ENCODE measurements around the gene HERC2.
A peak's percentile ranks its signal among the peaks of the same experiment; 100 is the strongest.
"Not testable (repeated sequence)": the region's sequence is repeated elsewhere in the genome, so short reads cannot be mapped to it uniquely, and the experiment has no call there.

The HERC2 gene

GRCh38 chr15:28322129-28322588 is at the start of gene HERC2:
Gene HERC2, minus strand, starts transcription at chr15:28322179. Its CDS starts 746 bp downstream, at chr15:28321433.
- DNase-seq: not testable (repeated sequence)

GRCh38 chr15:28365502-28365901 is 43.5 kb upstream of the HERC2 start:
- not testable (repeated sequence) for DNase-seq

DNA sequence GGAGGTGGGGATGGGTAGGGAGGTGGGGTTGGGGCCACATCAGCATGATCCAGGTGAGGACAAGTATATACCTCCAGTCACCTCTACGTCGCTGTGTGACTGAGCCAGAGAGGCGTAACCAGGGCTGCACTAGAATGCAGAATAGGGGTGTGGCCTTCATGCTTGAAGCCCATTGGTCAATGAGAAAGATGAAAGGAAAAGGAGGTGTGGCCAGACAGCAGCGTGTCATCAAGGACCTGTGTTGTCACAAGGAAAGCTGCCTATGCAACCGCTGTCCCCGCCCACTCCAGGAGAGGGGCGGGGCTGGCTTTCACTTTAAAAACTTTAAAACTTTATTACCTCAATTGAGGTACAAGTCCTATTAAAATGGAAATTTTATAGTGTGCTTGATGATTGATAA is 36.0 kb upstream of the HERC2 start, which contains the start of gene GOLGA6L24:
GOLGA6L24 (minus strand) TSS at position 101 of the 400 bp plus-strand sequence; CDS start at position 40, 61 bp downstream.
- DNase-seq: not testable (repeated sequence)

DNA sequence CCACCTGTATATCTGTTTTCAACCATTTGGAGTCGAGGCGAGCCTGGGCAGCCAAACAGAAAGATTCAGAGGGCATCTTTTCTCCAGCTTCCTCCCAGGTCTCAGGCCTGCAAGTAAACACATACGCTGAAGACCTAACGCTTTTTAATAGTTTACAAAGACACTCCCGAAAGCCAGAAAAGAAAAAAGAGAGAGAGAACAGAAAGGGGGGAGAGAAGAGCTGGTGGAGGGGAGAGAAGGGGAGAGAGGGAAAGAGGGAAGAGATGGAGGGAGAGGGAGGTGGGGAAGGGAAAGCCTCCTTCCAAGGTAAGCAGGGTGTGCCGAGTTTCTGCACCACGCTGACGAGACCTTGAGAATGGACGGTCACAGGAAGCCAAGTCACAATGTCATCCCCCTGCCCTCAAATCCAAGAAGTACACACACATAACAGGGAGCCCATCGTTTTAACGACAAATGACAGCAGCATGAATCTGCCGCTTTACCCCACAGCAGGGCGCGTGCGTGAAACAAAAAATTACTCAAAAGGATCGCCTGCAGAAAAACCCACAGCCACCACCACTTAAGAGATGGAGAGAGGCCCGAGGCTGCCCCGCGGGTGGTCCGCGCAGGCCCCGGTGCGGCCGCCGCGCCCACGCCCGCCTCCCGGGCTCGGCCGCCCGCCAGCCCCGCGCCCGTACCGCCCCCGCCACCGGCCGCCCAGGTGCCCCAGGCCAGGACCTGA is 461 bp downstream of the HERC2 start:
- DNase-seq: peak; percentile 15

DNA sequence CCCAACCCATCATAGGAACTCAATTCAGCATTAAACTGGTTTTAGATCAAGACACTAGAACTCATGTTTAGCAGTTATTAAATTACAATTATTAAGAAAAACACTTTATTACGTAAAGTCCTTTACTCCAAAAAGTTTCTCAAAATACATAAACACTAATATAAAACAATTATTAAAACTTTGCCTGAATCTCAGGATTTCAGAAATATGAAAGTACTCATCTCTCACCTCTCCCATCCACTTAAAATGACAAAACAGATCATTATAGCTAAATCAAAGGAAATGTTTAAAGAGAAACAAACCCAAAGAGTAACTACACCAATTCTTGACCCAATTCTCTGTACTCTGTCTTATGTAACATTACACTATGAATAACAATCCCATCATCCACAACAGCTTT is 2.3 kb downstream of the HERC2 start:
- DNase-seq: not testable (repeated sequence)

- DNase-seq: not testable (repeated sequence)
Observed at GRCh38 chr15:28318828-28319227, 3.2 kb downstream of the HERC2 start.

DNA sequence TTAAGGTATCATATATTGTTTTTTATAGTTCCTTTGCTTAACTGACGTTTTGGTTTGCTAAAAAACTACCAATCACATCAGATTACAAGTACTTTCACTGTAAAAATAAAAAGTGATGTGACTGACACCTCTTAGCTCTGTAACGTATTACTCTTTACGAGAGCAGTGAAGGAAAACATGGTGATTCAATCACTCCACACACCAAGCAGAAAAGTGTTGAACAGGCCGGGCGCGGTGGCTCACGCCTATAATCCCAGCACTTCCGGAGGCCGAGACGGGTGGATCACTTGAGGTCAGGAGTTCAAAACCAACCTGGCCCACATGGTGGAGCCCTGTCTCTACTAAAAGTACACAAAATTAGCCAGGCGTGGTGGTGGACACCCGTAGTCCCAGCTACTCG is 3.9 kb downstream of the HERC2 start:
- DNase-seq: not testable (repeated sequence)

GRCh38 chr15:28316958-28317357 is 5.0 kb downstream of the HERC2 start:
- not testable (repeated sequence) for DNase-seq

GRCh38 chr15:28310454-28310853 is 11.5 kb downstream of the HERC2 start:
- not testable (repeated sequence) for DNase-seq

DNA sequence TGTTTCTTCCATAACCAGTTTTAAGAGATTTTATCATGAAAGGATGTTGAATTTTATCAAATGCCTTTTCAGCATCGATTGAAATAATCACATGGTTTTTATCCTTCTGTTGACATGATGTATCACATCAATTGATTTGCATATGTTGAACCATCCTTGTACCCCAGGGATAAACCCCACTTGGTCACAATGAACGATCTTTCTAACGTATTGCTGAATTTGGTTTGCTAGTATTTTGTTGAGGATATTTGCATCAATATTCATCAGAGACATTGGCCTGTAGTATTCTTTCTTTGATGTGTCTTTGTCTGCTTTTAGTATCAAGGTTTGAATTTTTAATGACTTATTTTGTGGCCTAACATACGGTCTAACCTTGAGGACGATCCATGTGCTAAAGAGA is 13.3 kb downstream of the HERC2 start:
- not testable (repeated sequence) for DNase-seq

- not testable (repeated sequence) for DNase-seq
Observed at GRCh38 chr15:28305700-28306099, 16.3 kb downstream of the HERC2 start.

DNA sequence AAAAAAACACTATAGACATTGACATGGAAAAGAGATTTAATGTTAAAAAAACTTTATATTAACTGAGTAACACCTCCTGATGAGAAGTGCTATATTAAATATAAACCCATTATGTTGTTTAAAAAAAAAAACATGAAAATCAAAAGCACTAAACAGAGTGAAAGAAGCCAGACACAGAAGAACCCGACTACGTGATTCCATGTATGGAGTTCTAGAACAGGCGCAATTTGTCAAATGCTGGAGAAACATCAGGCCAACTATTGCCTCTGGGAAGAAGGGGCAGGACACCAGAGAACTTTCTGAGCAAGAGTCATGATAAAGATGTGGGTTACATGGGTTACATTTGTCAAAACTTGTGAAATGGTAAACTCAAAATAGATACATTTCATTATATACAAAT is 24.5 kb downstream of the HERC2 start:
- not testable (repeated sequence) for DNase-seq

DNA sequence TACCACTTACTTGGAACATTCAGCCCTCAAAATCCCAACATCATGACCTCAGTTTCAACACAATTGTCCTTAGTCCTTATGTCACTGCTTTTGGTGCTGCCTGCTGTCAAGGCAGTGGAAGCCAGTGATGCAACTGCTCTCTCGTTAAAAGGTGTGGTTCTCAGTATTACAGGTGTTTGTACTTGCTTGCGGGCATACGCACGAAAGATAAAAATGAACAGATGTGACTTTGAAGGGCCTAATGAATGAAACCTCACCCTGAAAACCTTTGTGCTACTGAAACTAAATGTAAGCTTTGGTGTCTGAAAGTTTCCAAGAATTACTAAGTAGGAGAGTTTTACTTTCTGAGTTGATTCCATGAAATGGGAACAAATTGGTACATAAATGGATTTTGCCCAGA is 25.2 kb downstream of the HERC2 start:
- DNase-seq: not testable (repeated sequence)

DNA sequence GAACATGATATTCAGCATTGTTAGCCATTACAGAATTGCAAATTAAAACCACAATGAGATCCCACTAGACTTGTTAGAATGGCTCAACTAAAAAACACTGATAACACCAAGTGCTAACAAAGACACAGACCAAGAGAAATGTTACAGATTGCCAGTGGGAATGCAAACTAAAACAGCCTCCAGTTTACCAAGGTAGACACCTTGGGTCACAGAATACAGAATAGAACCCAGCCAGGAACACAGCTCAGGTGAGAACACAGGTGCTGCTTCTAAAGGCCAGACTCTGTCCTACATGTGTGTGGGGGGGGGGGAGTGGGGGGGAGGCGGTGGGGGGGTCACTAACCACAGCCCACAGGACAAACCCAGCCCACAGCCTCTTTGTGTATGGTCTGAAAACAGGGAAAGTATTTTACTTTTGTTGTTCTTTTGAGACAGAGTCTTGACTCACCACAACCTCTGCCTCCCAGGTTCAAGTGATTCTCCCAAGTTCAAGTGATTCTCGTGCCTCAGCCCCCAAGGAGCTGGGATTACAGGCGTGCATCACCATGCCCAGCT is 26.9 kb downstream of the HERC2 start:
- not testable (repeated sequence) for DNase-seq

DNA sequence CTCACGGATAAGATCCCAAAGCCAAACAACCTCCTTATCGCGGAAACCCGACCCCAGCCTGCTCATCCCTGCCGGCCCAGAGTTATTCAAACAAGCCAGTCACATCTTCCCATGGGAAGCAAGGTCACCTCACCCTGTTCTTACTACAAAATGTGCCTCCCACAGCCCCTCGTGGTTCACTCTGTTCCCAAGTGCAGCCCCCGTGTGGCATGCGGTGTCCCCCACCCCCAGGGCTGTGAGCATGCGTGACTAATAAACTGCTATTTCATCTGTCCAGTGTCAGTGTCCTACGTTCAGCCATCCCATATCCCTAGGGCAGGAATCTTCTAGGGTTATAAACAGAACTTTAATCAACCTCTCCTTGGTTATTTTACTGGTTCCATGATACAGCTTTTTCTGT is 27.4 kb downstream of the HERC2 start:
- not testable (repeated sequence) for DNase-seq

DNA sequence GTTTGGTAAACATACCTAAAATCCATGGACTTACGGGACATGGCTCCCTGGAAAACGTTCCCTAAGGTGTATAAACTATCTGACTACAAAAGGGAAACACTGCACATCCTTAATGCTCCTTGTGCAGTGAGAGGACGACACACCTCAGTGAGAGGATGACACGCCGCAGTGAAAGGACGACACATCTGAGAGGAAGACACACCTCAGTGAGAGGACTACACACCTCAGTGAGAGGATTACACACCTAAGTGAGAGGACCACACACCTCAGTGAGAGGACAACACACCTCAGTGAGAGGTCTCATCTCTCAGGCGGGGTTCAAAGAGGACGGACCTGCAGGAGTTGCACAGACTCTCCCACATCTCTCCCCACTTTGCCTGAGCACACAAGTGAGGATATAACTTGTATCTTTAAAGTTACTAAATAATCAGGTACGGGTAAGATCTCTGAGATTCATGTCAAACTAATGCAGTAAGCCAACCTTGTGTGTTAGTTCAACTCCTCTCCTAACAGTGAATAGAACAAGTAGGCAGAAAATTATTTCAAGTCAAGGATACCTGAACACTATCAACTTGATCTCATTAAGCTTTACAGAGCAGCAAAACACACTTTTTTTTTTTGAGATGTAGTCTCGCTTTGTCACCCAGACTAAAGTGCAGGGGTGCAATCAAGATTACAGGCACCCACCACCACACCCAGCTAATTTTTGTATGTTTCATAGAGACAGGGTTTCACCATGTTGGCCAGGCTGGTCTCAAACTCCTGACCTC is 32.1 kb downstream of the HERC2 start:
- no peak for DNase-seq

DNA sequence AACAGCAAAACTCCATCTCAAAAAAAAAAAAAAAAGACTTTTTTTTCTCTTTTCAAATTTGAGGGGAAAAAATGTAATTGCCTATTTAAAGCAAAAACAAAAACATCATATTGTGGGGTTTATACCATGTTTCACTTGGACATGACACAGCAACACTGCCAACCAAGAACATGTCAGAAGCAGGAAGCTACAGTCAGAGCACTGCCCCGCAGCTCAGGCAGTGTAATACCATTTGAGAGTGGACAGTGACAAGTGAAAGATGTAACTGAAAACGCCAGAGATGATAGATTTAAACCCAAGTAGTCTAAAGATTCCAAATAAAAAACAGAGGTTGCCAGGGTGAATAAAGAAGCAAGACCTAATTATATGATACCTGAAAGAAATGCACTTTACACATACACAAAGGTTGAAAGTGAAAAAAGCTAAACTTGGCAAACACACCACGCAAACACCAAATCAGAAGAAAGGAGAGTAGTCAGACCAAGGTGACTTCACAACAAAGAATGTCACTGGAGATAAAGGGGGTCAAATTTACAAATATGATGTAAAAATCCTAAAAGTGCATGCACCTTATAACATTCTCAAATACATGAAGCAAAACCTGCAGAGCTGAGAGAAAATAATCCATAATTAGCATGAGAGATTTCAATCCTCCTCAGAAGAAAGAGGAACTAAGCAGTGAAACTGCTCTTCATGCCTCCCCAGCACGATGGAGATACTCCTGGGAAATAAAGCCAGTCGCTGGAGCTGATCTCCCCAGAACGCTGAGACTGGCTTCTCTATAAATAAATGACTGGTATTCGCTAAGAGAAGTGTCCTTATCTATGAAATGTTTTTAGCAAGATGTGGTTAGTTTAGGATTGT is 32.9 kb downstream of the HERC2 start:
- DNase-seq: not testable (repeated sequence)

DNA sequence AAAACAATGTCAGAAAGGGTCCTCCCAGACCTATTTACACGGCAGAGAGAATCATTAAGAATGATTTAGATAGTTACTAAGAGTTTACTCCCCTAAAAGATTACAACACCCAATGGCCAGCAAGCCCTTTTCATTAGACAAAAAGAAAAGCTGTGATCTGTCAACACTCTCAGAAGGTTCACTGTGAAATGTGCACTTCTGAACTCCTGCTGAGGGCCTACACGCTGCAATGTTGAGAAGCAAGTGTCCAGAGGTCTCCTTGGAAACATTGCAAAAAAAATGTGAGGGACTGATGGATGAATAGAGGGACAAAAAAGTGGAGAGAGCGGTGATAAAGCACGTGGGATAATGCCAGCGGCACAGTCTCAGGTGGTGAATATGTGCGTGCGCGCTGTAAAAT is 35.3 kb downstream of the HERC2 start:
- DNase-seq: not testable (repeated sequence)

DNA sequence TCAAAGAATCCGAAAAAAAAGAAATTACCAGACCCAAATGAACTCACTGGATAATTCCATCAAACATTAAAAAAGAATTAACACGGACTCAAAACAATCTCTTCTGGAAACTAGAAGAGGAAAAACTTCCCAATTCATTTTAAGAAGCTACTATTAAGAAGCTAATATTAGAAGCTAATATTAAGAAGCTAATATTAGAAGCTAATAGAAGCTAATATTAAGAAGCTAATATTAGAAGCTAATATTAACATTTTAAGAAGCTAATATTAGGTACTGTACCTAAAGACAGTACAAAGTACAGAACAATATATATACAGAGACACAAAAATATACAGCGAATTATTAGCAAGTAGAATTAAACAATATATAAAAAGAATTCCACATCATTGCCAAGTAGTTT is 35.9 kb downstream of the HERC2 start:
- DNase-seq: no peak

DNA sequence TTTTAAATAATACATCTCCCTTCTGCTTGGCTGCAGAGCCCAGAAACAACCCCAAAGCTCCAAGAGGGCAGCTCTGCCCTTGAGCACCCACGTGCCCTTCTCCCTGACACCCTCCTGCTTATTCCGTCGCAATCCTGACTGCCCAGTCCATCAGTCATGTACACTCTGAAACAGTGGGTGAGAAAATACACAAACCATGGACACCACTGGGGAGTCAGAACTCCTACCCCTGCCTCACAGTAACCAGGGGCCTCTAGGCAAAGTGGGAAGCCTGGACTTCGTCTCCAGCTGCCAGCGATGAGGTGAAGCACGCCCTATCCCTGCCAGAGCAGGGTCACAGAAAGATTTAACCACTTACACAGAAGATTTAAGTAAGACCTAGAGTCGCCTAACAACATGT is 40.1 kb downstream of the HERC2 start:
- DNase-seq: no peak

GRCh38 chr15:28274635-28275034 is 47.3 kb downstream of the HERC2 start:
- DNase-seq: no peak

GRCh38 chr15:28273873-28274610 is 47.9 kb downstream of the HERC2 start:
- DNase-seq: no peak
